ENCODE results near the gene ALK.

The ALK gene

DNA sequence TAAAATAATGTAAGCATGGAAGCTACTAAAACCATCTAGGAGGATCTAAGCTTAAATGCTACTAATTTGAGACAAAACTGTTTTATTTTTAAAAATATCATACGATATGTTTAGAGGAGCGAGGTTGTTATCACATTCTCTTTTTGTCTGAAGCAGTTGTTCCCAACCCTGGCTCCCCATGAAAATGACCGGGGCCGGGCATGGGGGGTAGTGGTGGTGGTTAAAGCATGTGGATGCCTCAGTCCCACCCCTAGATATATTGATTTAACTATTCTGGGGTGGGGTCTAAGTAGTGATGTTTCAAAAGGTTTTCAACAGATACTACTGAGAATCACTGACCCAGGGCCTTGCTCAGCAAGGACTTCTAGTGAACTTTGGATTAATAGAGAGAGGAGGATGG is 359.8 kb downstream of the ALK start:
- no peak overlapping the region for H3K27ac ChIP-seq
- TF ChIP-seq ZFX (IDR thresholded peaks at IDR 0.05; ENCODE audit: borderline replicate concordance): no peak
- TF ChIP-seq, protein P1, sequence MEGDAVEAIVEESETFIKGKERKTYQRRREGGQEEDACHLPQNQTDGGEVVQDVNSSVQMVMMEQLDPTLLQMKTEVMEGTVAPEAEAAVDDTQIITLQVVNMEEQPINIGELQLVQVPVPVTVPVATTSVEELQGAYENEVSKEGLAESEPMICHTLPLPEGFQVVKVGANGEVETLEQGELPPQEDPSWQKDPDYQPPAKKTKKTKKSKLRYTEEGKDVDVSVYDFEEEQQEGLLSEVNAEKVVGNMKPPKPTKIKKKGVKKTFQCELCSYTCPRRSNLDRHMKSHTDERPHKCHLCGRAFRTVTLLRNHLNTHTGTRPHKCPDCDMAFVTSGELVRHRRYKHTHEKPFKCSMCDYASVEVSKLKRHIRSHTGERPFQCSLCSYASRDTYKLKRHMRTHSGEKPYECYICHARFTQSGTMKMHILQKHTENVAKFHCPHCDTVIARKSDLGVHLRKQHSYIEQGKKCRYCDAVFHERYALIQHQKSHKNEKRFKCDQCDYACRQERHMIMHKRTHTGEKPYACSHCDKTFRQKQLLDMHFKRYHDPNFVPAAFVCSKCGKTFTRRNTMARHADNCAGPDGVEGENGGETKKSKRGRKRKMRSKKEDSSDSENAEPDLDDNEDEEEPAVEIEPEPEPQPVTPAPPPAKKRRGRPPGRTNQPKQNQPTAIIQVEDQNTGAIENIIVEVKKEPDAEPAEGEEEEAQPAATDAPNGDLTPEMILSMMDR (IDR thresholded peaks at IDR 0.05): no peak

GRCh38 chr2:29561181-29561580 is 360.2 kb downstream of the ALK start:
- H3K27ac ChIP-seq: no peak overlapping the region
- TF ChIP-seq, protein P1 (IDR thresholded peaks at IDR 0.05): no peak
- no peak for TF ChIP-seq ZFX (IDR thresholded peaks at IDR 0.05; ENCODE audit: borderline replicate concordance)

- no peak for TF ChIP-seq ZFX (IDR thresholded peaks at IDR 0.05; ENCODE audit: borderline replicate concordance)
- H3K27ac ChIP-seq: no peak overlapping the region
Observed at GRCh38 chr2:29560566-29560965, 360.8 kb downstream of the ALK start.

- H3K27ac ChIP-seq: no peak overlapping the region
- no peak for TF ChIP-seq ZFX (IDR thresholded peaks at IDR 0.05; ENCODE audit: borderline replicate concordance)
- TF ChIP-seq, protein P1 (IDR thresholded peaks at IDR 0.05): no peak
Observed at GRCh38 chr2:29560030-29560429, 361.4 kb downstream of the ALK start.

- no peak overlapping the region for H3K27ac ChIP-seq
- TF ChIP-seq ZFX (IDR thresholded peaks at IDR 0.05; ENCODE audit: borderline replicate concordance): no peak
- TF ChIP-seq, protein P1 (IDR thresholded peaks at IDR 0.05): no peak
Observed at GRCh38 chr2:29559578-29559977, 361.8 kb downstream of the ALK start.

GRCh38 chr2:29558097-29558496 is 363.3 kb downstream of the ALK start:
- H3K27ac ChIP-seq: no peak overlapping the region
- TF ChIP-seq ZFX (IDR thresholded peaks at IDR 0.05; ENCODE audit: borderline replicate concordance): no peak
- TF ChIP-seq, protein P1 (IDR thresholded peaks at IDR 0.05): no peak

DNA sequence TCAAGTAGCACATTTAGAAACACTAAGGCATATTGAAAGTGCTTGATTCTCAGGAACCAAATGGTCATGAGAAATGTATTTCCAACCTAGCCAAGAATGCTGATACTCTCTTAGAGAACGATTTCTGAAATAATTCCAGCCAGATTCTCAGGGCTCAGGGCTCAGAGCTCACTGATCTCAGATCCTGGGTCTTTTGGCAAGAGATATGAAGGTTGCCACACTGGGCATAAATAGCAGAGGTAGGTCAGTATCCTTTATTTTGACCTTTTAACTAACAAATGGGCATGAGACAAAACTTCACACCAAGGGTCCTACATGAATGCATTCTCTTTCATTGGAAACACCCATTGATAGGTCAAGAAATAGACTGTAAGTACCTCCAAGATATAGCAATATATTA is 364.1 kb downstream of the ALK start:
- TF ChIP-seq, protein P1 (IDR thresholded peaks at IDR 0.05): no peak
- TF ChIP-seq ZFX (IDR thresholded peaks at IDR 0.05; ENCODE audit: borderline replicate concordance): no peak
- no peak overlapping the region for H3K27ac ChIP-seq

DNA sequence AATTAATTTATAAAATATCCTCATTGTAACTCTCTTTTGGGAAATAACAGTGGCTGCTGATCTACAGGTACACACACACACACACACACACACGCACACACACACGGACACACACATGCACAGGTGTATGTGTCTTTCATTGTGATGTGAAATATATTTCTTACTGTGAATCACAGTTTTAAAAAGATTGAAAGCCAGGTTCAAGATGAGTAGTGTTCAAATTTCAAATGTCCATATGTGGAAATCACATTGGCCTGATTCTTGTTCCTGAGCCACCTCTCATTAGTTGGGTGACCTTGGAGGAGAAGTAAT is 372.4 kb downstream of the ALK start:
- no peak for TF ChIP-seq ZFX (IDR thresholded peaks at IDR 0.05; ENCODE audit: borderline replicate concordance)
- TF ChIP-seq, protein P1 (IDR thresholded peaks at IDR 0.05): no peak
- H3K27ac ChIP-seq: no peak overlapping the region

All from 22Rv1 (cell line).